Adrenal gland (tissue), 5 donors: Measurements from ENCODE around the gene CTCFL.

Experiments used
- CTCF ChIP-seq, 6 experiments: fragments of 450-650 bp in 4 of 6; fragments of 200-600 bp in 2 of 6; sonication (generic) in 1 of 6; IDR thresholded peaks; 1 replicate in 5 of 6; 2 replicates in 1 of 6; pipeline versions ENCODE4 v1.5.1 to v1.8.0; 2016 to 2021; ENCODE audit warnings: antibody characterized with exemption in 6 of 6, mild to moderate bottlenecking in 2 of 6, moderate library complexity in 1 of 6
- POLR2A ChIP-seq, 2 donors: fragments of 450-650 bp; IDR thresholded peaks; one replicate each; pipeline ENCODE4 v1.6.1; 2017; ENCODE audit warnings: antibody characterized with exemption in 2 of 2, mild to moderate bottlenecking in 2 of 2, moderate library complexity in 1 of 2
- donor health status: DM: no; HTN: no; CAD: no.

GRCh38 chr20:57460781-57461465, 64.0 kb downstream of the CTCFL start:
- TF ChIP-seq CTCF (IDR thresholded peaks at IDR 0.05) (no peak), POLR2A (IDR thresholded peaks at IDR 0.05) (no peak)
